Neural progenitor cell (in vitro differentiated cells): ENCODE data around the gene EFCAB8.

Experiments used
- EZH2phosphoT487 ChIP-seq: fragments of 200-600 bp; sonication (generic); IDR thresholded peaks from 2 replicates; pipeline ENCODE4 v1.6.1; 2017; ENCODE audit warnings: antibody characterized with exemption
- TF ChIP-seq, protein P1 (sequence below): fragments of 200-600 bp; sonication (generic); IDR thresholded peaks from 2 replicates; pipeline ENCODE4 v1.5.1; 2017; ENCODE audit warnings: antibody characterized with exemption, mild to moderate bottlenecking

DNA sequence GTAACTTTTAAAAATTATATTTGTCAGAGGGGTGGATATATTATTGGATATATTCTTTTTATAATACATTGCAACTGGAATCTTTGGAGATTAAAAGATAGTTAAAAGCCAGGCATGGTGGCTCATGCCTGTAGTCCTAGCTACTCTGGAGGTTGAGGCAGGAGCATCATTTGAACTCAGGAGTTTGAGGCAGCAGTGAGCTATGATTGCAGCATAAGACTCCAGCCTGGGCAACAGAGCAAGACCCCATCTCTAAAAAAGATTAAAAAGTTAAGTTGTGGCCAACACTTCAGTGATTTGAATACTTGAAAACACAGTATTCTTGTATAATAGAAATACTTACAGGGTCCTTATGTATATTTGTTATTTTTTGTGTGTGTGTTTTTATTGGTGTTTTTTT, 23.8 kb upstream of the EFCAB8 start:
- TF ChIP-seq, protein P1, sequence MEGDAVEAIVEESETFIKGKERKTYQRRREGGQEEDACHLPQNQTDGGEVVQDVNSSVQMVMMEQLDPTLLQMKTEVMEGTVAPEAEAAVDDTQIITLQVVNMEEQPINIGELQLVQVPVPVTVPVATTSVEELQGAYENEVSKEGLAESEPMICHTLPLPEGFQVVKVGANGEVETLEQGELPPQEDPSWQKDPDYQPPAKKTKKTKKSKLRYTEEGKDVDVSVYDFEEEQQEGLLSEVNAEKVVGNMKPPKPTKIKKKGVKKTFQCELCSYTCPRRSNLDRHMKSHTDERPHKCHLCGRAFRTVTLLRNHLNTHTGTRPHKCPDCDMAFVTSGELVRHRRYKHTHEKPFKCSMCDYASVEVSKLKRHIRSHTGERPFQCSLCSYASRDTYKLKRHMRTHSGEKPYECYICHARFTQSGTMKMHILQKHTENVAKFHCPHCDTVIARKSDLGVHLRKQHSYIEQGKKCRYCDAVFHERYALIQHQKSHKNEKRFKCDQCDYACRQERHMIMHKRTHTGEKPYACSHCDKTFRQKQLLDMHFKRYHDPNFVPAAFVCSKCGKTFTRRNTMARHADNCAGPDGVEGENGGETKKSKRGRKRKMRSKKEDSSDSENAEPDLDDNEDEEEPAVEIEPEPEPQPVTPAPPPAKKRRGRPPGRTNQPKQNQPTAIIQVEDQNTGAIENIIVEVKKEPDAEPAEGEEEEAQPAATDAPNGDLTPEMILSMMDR, result no peak
- TF ChIP-seq EZH2phosphoT487, result no peak
